Measurements from ENCODE around the gene AKT3.

Gene AKT3

DNA sequence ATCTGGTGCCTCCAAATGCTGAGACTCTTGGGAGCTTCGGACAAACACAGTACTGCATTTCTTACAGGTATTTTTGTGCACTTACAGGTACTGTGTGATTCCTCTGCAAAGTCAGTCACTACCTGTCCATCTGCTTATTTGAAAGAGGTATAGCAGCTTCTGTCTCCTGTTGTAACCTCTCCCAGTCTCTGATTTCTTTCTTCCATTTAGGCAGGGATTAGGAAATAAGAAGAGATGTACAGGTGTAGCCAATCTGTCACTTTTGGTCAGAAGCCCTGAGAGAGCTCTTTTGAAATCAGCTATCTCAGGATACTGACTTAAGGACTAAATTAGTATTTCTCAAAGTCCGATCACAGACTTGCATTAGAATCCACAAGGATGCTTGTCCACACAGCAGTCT, 54.0 kb downstream of the AKT3 start:
- no peak overlapping the region for H3K27ac ChIP-seq
- TF ChIP-seq ZFX (IDR thresholded peaks at IDR 0.05), result no peak
- TF ChIP-seq, protein P1, sequence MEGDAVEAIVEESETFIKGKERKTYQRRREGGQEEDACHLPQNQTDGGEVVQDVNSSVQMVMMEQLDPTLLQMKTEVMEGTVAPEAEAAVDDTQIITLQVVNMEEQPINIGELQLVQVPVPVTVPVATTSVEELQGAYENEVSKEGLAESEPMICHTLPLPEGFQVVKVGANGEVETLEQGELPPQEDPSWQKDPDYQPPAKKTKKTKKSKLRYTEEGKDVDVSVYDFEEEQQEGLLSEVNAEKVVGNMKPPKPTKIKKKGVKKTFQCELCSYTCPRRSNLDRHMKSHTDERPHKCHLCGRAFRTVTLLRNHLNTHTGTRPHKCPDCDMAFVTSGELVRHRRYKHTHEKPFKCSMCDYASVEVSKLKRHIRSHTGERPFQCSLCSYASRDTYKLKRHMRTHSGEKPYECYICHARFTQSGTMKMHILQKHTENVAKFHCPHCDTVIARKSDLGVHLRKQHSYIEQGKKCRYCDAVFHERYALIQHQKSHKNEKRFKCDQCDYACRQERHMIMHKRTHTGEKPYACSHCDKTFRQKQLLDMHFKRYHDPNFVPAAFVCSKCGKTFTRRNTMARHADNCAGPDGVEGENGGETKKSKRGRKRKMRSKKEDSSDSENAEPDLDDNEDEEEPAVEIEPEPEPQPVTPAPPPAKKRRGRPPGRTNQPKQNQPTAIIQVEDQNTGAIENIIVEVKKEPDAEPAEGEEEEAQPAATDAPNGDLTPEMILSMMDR (conservative IDR thresholded peaks at IDR 0.05), result no peak

DNA sequence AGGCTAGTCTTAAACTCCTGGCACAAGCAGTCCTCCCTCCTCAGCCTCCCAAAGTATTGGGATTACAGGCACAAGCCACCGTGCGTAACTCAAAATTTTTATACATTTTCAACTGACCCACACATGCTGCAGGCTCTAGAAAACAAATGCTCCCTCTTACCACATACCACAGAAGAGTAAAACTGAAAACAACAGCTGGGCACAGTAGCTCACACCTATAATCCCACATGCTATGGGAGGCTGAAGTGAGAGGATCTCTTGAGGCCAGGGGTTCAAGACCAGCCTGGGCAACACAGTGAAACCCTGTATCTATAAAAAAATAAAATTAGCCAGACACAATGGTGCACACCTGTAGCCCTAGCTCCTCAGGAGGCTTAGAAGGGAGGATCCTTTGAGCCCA, 56.7 kb downstream of the AKT3 start:
- H3K27ac ChIP-seq, result no peak overlapping the region
- TF ChIP-seq, protein P1 (conservative IDR thresholded peaks at IDR 0.05), result no peak
- TF ChIP-seq ZFX (IDR thresholded peaks at IDR 0.05), result no peak

DNA sequence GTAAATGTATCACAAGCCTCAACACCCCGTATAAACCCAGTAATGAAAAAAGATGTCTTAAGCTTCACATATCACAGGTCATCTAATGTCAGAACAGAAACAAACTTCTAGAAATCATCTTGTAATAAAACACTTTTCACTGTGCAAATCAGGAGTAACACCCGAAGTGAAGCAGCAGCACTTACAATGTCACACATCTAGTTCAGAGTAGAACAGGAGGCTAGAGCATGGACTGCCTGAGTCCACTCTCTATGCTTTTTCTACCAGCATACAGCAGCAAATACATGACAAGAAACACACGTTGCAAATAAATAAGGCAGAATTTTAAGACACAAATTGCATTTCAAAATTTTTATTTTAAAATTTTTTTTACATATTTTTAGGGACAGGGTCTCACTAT, 57.2 kb downstream of the AKT3 start:
- TF ChIP-seq, protein P1 (conservative IDR thresholded peaks at IDR 0.05), result no peak
- no peak for TF ChIP-seq ZFX (IDR thresholded peaks at IDR 0.05)
- no peak overlapping the region for H3K27ac ChIP-seq

DNA sequence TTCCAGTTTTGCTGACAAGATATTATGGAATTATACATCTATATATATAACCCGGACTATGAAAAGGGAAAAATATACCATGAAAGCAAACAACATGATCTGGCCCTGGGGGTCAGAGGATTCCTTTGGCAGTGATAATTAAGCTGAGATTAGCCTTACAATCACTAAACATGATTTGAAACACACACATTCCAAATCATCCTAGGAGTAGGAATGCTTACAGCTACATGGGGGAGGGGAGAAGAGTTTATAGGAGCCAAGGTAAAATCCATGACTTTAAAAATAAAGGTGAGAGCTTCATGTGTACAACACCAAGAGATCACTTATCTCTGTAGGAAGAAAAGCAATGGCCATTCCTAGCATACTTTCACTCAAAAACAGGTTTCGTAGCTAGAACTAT, 57.6 kb downstream of the AKT3 start:
- no peak overlapping the region for H3K27ac ChIP-seq
- TF ChIP-seq, protein P1 (conservative IDR thresholded peaks at IDR 0.05), result no peak
- no peak for TF ChIP-seq ZFX (IDR thresholded peaks at IDR 0.05)

DNA sequence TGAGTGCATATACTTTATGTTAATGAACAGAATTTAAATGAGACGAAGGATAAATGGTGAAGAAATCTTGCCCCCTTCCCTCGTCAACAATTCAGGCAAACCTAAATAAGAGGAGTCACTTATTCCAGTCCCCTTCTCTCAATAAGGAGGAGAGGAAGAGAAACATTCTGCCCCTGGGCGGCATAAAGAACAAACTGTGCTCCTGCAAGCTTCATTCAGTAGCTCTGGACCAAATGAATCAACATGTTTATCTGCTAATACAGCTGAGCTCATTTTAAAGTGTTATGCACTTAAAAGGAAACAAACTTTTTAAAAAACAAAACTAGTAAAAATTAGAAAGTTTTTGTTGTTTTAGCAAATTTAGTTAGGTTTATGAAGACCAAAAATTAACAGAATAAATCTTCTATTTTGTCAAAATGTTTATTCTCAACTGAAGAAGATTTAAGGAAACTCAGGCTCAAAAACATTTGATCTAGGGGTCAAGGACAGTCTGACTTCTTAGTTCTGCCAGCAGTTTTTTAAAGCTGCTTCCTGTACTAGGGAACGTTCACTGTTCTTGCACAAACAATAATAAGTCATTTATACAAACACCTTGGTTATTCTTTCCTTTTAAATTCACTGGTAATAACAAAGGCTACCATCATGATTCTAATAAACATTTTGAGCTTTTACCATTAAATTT, 58.3 kb downstream of the AKT3 start:
- TF ChIP-seq, protein P1 (conservative IDR thresholded peaks at IDR 0.05), result no peak
- TF ChIP-seq ZFX (IDR thresholded peaks at IDR 0.05), result no peak

DNA sequence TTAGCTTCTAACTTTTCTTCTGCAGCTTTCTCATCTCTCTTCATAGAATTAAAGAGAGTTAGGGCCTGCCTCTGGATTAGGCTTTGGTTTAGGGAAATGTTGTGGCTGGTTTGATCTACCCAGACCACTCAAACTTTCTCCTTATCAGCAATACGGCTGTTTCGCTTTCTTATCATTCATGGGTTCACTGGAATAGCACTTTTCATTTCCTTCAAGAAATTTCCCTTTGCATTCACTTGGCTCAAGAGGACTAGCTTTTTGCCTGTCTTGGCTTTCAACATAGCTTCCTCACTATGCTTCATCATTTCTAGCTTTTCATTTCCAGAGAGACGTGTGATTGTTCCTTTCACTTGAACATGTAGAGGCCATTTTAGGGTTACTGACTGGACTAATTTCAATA, 59.6 kb downstream of the AKT3 start:
- TF ChIP-seq, protein P1 (conservative IDR thresholded peaks at IDR 0.05), result no peak
- no peak for TF ChIP-seq ZFX (IDR thresholded peaks at IDR 0.05)
- no peak overlapping the region for H3K27ac ChIP-seq

More for the DNA sequence above, 58.3 kb downstream of the AKT3 start:
- no peak overlapping the region for H3K27ac ChIP-seq

DNA sequence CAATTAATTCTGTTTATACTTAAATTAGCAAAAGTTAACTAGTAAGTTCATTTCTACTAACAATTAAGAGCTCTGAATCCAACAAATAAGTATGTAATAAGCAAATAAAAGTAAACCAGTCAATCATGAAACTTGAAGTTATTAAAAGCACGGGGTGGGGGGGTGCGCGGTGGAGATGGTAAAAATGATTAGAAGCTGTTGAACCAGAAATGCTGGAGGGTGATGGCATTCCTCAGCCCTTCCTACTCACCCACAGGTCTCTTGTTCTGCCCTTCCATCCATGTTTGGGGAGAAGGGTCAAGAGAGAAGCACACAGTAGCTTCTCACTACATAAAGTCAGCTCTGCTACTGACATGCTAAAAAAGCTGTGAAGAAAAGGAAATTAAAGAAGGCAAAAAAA, 63.5 kb downstream of the AKT3 start:
- TF ChIP-seq, protein P1 (conservative IDR thresholded peaks at IDR 0.05), result no peak
- TF ChIP-seq ZFX (IDR thresholded peaks at IDR 0.05), result no peak
- no peak overlapping the region for H3K27ac ChIP-seq

Data from C4-2B (cell line).